ENCODE data around the gene TNNC1.

DNA sequence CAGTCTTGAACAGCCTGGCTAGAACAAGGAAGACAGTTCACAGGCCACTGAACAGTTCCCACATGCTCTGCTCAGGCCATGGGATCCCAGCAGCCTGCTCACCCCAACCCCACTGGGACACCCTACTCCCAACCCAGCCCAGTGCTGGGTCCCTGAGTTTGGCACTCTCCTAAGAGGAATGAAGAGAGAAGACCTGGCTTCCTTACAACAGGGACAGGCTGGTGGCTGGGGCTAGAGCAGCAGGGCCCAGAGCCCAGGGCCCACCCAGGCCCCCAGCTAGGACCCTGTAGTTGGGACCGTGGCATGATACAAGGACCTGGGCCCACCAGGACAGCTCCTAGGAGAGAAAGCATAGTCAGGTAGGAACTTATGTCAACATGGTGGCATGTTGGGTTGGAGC lies 52.3 kb downstream of the TNNC1 start:
- TF ChIP-seq CTCF (IDR thresholded peaks at IDR 0.05; ENCODE audit: insufficient read depth, low read depth, low read length) (no peak), EZH2 (IDR thresholded peaks at IDR 0.05; ENCODE audit: insufficient read depth, low read length) (no peak)

Measured in astrocyte (in vitro differentiated cells and primary cell).